ENCODE measurements around the gene TIMM17A.
A peak's percentile ranks its signal among the peaks of the same experiment; 100 is the strongest.

TIMM17A gene

GRCh38 chr1:201968202-201968925 is 13.1 kb downstream of the TIMM17A start:
- TF ChIP-seq CTCF (IDR thresholded peaks at IDR 0.05; ENCODE audit: low read depth, low read length) = no peak
- no peak for DNase-seq (ENCODE audit: extremely low read depth, low read depth)

GRCh38 chr1:201970334-201971159 is 15.2 kb downstream of the TIMM17A start:
- TF ChIP-seq CTCF (IDR thresholded peaks at IDR 0.05; ENCODE audit: low read depth, low read length) = no peak
- no peak for DNase-seq (ENCODE audit: extremely low read depth, low read depth)

- TF ChIP-seq CTCF (IDR thresholded peaks at IDR 0.05; ENCODE audit: low read depth, low read length) = no peak
- DNase-seq (ENCODE audit: extremely low read depth, low read depth) = no peak
These were observed 26.8 kb downstream of the TIMM17A start for GRCh38 chr1:201982082-201982622.

- peak; percentile 49 for DNase-seq (ENCODE audit: extremely low read depth, low read depth)
- no peak; the same call in none of the 2 replicates for TF ChIP-seq CTCF (IDR thresholded peaks at IDR 0.05; ENCODE audit: low read depth, low read length)
These were observed 27.5 kb downstream of the TIMM17A start, which contains the start of gene RNPEP for GRCh38 chr1:201982623-201983379. Gene RNPEP (plus strand): TSS chr1:201982648. CDS start chr1:201982667, 19 bp downstream.

GRCh38 chr1:201983380-201983805 is 28.1 kb downstream of the TIMM17A start:
- no peak for TF ChIP-seq CTCF (IDR thresholded peaks at IDR 0.05; ENCODE audit: low read depth, low read length)
- no peak for DNase-seq (ENCODE audit: extremely low read depth, low read depth)

GRCh38 chr1:201984446-201984845 is 29.1 kb downstream of the TIMM17A start:
- DNase-seq (ENCODE audit: extremely low read depth, low read depth) = no peak
- no peak for TF ChIP-seq CTCF (IDR thresholded peaks at IDR 0.05; ENCODE audit: low read depth, low read length)
